Stimulated activated CD8-positive, alpha-beta memory T cell treated with anti-CD3 and anti-CD28 coated beads, Interleukin-7, amount 100 ng/mL, for 1 hour (primary cell): ENCODE results near the gene PTCD1.

Experiments used
- DNase-seq, 2 donors: peaks; one replicate each; pipeline ENCODE4 v3.0.0-alpha.2; 2020; ENCODE audit warnings: low read depth in 2 of 2

The PTCD1 gene

DNA sequence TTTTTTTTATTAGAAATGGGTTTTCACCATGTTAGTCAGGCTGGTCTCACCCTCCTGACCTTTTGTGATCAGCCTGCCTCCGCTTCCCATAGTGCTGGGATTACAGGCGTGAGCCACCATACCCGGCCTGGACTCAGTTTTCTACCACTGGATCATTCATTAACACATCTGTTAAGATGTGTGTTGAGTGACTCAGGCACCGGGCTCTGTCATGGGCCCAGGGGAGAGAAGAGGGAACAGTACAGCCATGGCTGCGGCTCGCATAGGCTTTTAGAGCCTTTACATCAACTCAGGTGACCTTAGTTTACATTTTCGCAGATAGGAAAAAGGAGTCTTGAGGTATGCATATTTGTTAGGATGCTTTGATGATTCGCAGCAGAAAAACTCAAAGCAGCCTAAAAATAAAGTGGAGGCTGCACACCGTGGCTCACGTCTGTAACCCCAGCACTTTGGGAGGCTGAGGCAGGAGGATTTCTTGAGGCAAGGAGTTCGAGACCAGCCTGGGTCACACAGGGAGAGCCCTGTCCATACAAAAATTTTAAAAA lies 67.2 kb downstream of the PTCD1 start:
- no peak for DNase-seq

- no peak for DNase-seq
Observed at GRCh38 chr7:99369767-99370391, 68.7 kb downstream of the PTCD1 start.

GRCh38 chr7:99368750-99369389 lies 69.7 kb downstream of the PTCD1 start:
- no peak for DNase-seq
